Activated naive CD4-positive, alpha-beta T cell treated with anti-CD3 and anti-CD28 coated beads, Interleukin-2, amount 50 U/mL, for 72 hours (primary cell): ENCODE measurements around the gene CCDC69. TPM values are rescaled to one million over a fixed set of nuclear protein-coding genes. Genes with fewer than 3 reads are reported as not detected.

Experiments
- ATAC-seq, 2 donors: fragments of 150-1000 bp; cut with Tn5 transposase; 2 replicates each; pipeline ENCODE4 v1.10.0; 2021; ENCODE audit warnings: mild to moderate bottlenecking in 2 of 2, moderate library complexity in 2 of 2
- DNase-seq, 2 donors: peaks; one replicate each; pipeline ENCODE4 v3.0.0; 2021 to 2022; ENCODE audit warnings: low spot score in 2 of 2
- H3K27ac Mint-ChIP-seq, 2 donors: one replicate each; pipeline ENCODE4 v1.8.0; 2022; ENCODE audit warnings: mild to moderate bottlenecking in 2 of 2, mixed read lengths in 2 of 2
- H3K36me3 Mint-ChIP-seq, 2 donors: one replicate each; pipeline ENCODE4 v1.8.0; 2022; ENCODE audit warnings: mixed read lengths in 2 of 2
- H3K9me3 Mint-ChIP-seq, 2 donors: one replicate each; pipeline ENCODE4 v1.8.0; 2022; ENCODE audit warnings: mixed read lengths in 2 of 2
- total RNA-seq, 2 donors: library from RNA; stranded (reverse); gene quantifications; one replicate each; pipeline ENCODE4 v1.2.3, GENCODE V29; 2022

The CCDC69 gene
- total RNA-seq, 2 donors from 2014 or later, result 21.0 to 23.8 TPM

DNA sequence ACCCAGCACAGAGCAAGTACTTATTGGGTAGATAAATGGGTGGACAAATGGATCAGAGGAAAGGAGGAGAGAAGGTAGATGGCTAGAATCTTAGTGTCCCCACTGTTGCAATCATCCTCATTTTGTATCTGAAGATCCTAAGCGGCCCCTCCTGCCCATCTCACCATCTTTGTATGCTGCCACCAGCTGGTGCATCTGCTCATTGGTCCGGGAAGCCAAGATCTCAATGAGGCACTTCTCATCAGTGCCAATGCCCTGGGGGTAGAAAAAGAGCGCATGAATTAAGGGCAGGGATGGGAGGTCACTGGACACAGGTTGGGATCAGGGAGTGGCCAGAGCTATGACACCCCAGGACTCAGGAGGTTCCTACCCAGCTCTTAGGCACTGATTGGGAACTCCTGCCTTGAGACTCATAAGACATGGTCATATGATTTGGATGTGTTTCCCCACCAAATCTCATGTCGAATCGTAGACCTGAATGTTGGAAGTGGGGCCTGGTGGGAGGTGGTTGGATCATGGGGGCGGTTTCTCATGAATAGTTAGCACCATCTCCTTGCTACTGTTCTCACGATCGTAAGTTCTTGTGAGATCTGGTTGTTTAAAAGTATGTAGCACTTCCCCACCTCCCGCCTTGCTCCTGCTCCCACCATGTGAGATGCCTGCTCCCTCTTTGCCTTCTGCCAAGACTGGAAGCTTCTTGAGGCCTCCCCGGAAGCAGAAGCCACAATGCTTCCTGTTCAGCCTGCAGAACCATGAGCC, 86.6 kb downstream of the CCDC69 start:
- peaks cover 38 to 76% of the 10 kb centered on the region in 2 donors for H3K36me3 Mint-ChIP-seq
- ATAC-seq, result no peak
- H3K9me3 Mint-ChIP-seq, result no peaks in the 10 kb centered on the region
- peak overlapping the region; percentile 51 to 53 for H3K27ac Mint-ChIP-seq
- DNase-seq, result no peak

DNA sequence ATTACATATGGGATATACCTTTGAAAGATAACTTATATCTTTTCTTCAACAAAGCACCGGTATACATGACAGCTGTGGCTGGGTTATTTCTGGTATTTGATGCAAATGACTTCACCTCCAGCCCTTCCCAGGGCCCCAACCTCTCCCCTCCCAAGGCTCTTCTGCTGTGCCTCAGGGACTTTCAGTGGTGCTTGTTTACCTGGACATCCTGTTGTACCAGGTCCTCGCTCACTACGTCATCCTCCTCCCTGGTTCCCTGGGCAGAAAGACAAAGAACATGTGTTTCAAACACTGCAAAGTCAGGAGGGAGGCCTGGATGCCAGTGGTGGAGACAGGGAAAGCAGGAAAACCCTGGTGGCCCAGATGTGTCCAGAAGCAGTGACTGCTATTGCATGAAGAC, 89.7 kb downstream of the CCDC69 start:
- Mint-ChIP-seq H3K36me3 (peaks cover 47 to 83% of the 10 kb centered on the region in 2 donors), H3K27ac (peak overlapping the region; percentile 27 to 73), H3K9me3 (no peaks in the 10 kb centered on the region)
- ATAC-seq (no peak), DNase-seq (no peak)

- ATAC-seq (no peak), DNase-seq (no peak)
- no peak overlapping the region for H3K27ac Mint-ChIP-seq
- H3K9me3 Mint-ChIP-seq, result no peaks in the 10 kb centered on the region
- H3K36me3 Mint-ChIP-seq, result peaks cover 34 to 78% of the 10 kb centered on the region in 2 donors
Measured at GRCh38 chr5:151132963-151133362, 90.9 kb downstream of the CCDC69 start.

Other genes with a start within 250 kb of the CCDC69 start
- under 1 TPM in 1 of 2 donors, not detected in 1; 0.23 TPM for gene GPX3, start 203.5 kb downstream of the CCDC69 start, total RNA-seq
- 100 to 1,000 TPM; 221 to 276 TPM for gene TNIP1, start 143.1 kb downstream of the CCDC69 start, total RNA-seq
- 100 to 1,000 TPM; 282 to 356 TPM for gene ANXA6, start 66.3 kb downstream of the CCDC69 start, total RNA-seq
- 10 to 100 TPM; 36.8 to 85.2 TPM for gene GM2A, start 29.1 kb upstream of the CCDC69 start, total RNA-seq
- gene SLC36A3, start 79.7 kb upstream of the CCDC69 start, total RNA-seq, result not detected
- not detected for gene SLC36A2, start 123.5 kb upstream of the CCDC69 start, total RNA-seq
- gene SLC36A1, start 223.5 kb upstream of the CCDC69 start, total RNA-seq, result 1 to 10 TPM; 5.0 to 7.8 TPM